Astrocyte (in vitro differentiated cells and primary cell): Measurements from ENCODE around the gene NPW. TPM values are rescaled to one million over a fixed set of nuclear protein-coding genes. Genes with fewer than 3 reads are reported as not detected.

Experiments used
- DNase-seq: peaks from one replicate; pipeline ENCODE4 v3.0.0-alpha.2; 2010; ENCODE audit warnings: low read depth
- FAIRE-seq: peaks from 2 replicates; lab custom pipeline; 2011; peaks lifted over from hg19 to GRCh38; lab: Jason Lieb, UNC
- H2AFZ ChIP-seq: 2 replicates; pipeline ENCODE4 v1.6.0; 2012; ENCODE audit warnings: low read depth, low read length, inconsistent platforms
- H3K27ac ChIP-seq: 2 replicates; pipeline ENCODE4 v1.5.1; 2011; ENCODE audit warnings: low read depth, low read length, inconsistent platforms
- H3K27me3 ChIP-seq: 2 replicates; pipeline ENCODE4 v1.6.0; 2011; ENCODE audit warnings: low read length, inconsistent platforms; ENCODE audit not compliant: insufficient read depth
- H3K36me3 ChIP-seq: 2 replicates; pipeline ENCODE4 v1.5.1; 2011; ENCODE audit warnings: low read length, inconsistent platforms; ENCODE audit not compliant: insufficient read depth
- H3K4me1 ChIP-seq: 2 replicates; pipeline ENCODE4 v1.5.1; 2011; ENCODE audit warnings: low read length, inconsistent platforms; ENCODE audit not compliant: insufficient read depth
- H3K4me2 ChIP-seq: 2 replicates; pipeline ENCODE4 v1.6.0; 2012; ENCODE audit warnings: low read length, inconsistent platforms
- H3K4me3 ChIP-seq: 2 replicates; pipeline ENCODE4 v1.5.1; 2011; ENCODE audit warnings: low read depth, mild to moderate bottlenecking, low read length, inconsistent platforms; ENCODE audit not compliant: insufficient read depth
- H3K79me2 ChIP-seq: 2 replicates; pipeline ENCODE4 v1.6.0; 2012; ENCODE audit warnings: mild to moderate bottlenecking, low read length, inconsistent platforms; ENCODE audit not compliant: insufficient read depth
- H3K9ac ChIP-seq: 2 replicates; pipeline ENCODE4 v1.6.0; 2012; ENCODE audit warnings: mild to moderate bottlenecking, low read length, inconsistent platforms
- H3K9me3 ChIP-seq: 2 replicates; pipeline ENCODE4 v1.5.1; 2012; ENCODE audit warnings: low read depth, mild to moderate bottlenecking, low read length, inconsistent platforms; ENCODE audit not compliant: insufficient read depth
- H4K20me1 ChIP-seq: 2 replicates; pipeline ENCODE4 v1.6.0; 2012; ENCODE audit warnings: low read length, inconsistent platforms; ENCODE audit not compliant: insufficient read depth
- H3K27ac Mint-ChIP-seq: one replicate; pipeline ENCODE4 v1.8.0; 2021; ENCODE audit warnings: mild to moderate bottlenecking, mixed read lengths; ENCODE audit not compliant: unreplicated experiment
- H3K27me3 Mint-ChIP-seq: one replicate; pipeline ENCODE4 v1.8.0; 2021; ENCODE audit warnings: low read depth, mixed read lengths; ENCODE audit not compliant: unreplicated experiment
- H3K36me3 Mint-ChIP-seq: one replicate; pipeline ENCODE4 v1.8.0; 2021; ENCODE audit warnings: low read depth, mixed read lengths; ENCODE audit not compliant: unreplicated experiment
- H3K4me1 Mint-ChIP-seq: one replicate; pipeline ENCODE4 v1.8.0; 2021; ENCODE audit warnings: low read depth, mixed read lengths; ENCODE audit not compliant: unreplicated experiment
- H3K4me3 Mint-ChIP-seq: one replicate; pipeline ENCODE4 v1.8.0; 2021; ENCODE audit warnings: mild to moderate bottlenecking, moderate library complexity, mixed read lengths; ENCODE audit not compliant: unreplicated experiment
- H3K9me3 Mint-ChIP-seq: one replicate; pipeline ENCODE4 v1.8.0; 2021; ENCODE audit warnings: mild to moderate bottlenecking, mixed read lengths; ENCODE audit not compliant: unreplicated experiment
- CTCF ChIP-seq: IDR thresholded peaks from 2 replicates; pipeline ENCODE4 v1.5.1; 2011; ENCODE audit warnings: low read depth, mild to moderate bottlenecking, inconsistent platforms, low read length, moderate library complexity; ENCODE audit not compliant: insufficient read depth
- EZH2 ChIP-seq: IDR thresholded peaks from 2 replicates; pipeline ENCODE4 v1.6.1; 2012; ENCODE audit warnings: mild to moderate bottlenecking, low read length, inconsistent platforms; ENCODE audit not compliant: insufficient read depth
- total RNA-seq: library from RNA; stranded (reverse); gene quantifications from 2 replicates; pipeline ENCODE4 v1.2.1, GENCODE V29; 2021

NPW gene
- total RNA-seq, 1 donor from 2014 or later: 2.1 TPM

- FAIRE-seq (no peak), DNase-seq (no peak)
- Histone ChIP-seq H3K36me3 (peaks cover 6% of the 10 kb centered on the region), H4K20me1 (peaks cover 21% of the 10 kb centered on the region), H3K9ac (no peak overlapping the region), H3K9me3 (no peaks in the 10 kb centered on the region), H3K4me3 (no peak overlapping the region), H3K4me1 (peaks cover 8% of the 10 kb centered on the region), H3K27ac (no peak overlapping the region), H3K4me2 (no peak overlapping the region), H3K79me2 (peaks cover 11% of the 10 kb centered on the region), H2AFZ (no peak overlapping the region), H3K27me3 (no peaks in the 10 kb centered on the region)
- no peaks in the 10 kb centered on the region for H3K9me3 Mint-ChIP-seq
- H3K4me3 Mint-ChIP-seq: no peak overlapping the region
- no peak for TF ChIP-seq EZH2
- TF ChIP-seq CTCF: no peak
- peaks cover 15% of the 10 kb centered on the region for H3K36me3 Mint-ChIP-seq
- no peak overlapping the region for H3K27ac Mint-ChIP-seq
- H3K27me3 Mint-ChIP-seq: no peaks in the 10 kb centered on the region
- H3K4me1 Mint-ChIP-seq: peaks cover 4% of the 10 kb centered on the region
These were observed 33.6 kb downstream of the NPW start for GRCh38 chr16:2053211-2053610.

- DNase-seq (no peak), FAIRE-seq (no peak)
- Mint-ChIP-seq H3K36me3 (peaks cover 15% of the 10 kb centered on the region), H3K4me3 (no peak overlapping the region), H3K4me1 (no peaks in the 10 kb centered on the region), H3K27me3 (no peaks in the 10 kb centered on the region), H3K27ac (no peak overlapping the region), H3K9me3 (no peaks in the 10 kb centered on the region)
- Histone ChIP-seq H4K20me1 (peaks cover 18% of the 10 kb centered on the region), H3K79me2 (peaks cover 4% of the 10 kb centered on the region), H3K4me3 (no peak overlapping the region), H3K4me2 (no peak overlapping the region), H3K9me3 (no peaks in the 10 kb centered on the region), H2AFZ (no peak overlapping the region), H3K4me1 (peaks cover 3% of the 10 kb centered on the region), H3K36me3 (peaks cover 6% of the 10 kb centered on the region), H3K9ac (no peak overlapping the region), H3K27me3 (no peaks in the 10 kb centered on the region), H3K27ac (no peak overlapping the region)
- no peak for TF ChIP-seq CTCF
- no peak for TF ChIP-seq EZH2
These were observed 34.3 kb downstream of the NPW start for GRCh38 chr16:2053897-2054296.

- H3K4me1 Mint-ChIP-seq: no peaks in the 10 kb centered on the region
- Histone ChIP-seq H3K4me2 (no peak overlapping the region), H3K9me3 (no peaks in the 10 kb centered on the region), H4K20me1 (peaks cover 18% of the 10 kb centered on the region), H3K4me3 (no peak overlapping the region), H3K9ac (no peak overlapping the region), H3K4me1 (peaks cover 3% of the 10 kb centered on the region), H3K27me3 (no peaks in the 10 kb centered on the region), H3K79me2 (no peaks in the 10 kb centered on the region), H2AFZ (no peak overlapping the region), H3K27ac (no peak overlapping the region), H3K36me3 (peaks cover 6% of the 10 kb centered on the region)
- no peaks in the 10 kb centered on the region for H3K9me3 Mint-ChIP-seq
- H3K36me3 Mint-ChIP-seq: peaks cover 15% of the 10 kb centered on the region
- H3K27ac Mint-ChIP-seq: no peak overlapping the region
- no peaks in the 10 kb centered on the region for H3K27me3 Mint-ChIP-seq
- TF ChIP-seq EZH2 (no peak), CTCF (no peak)
- FAIRE-seq: no peak
- no peak overlapping the region for H3K4me3 Mint-ChIP-seq
- DNase-seq: no peak
These were observed 35.1 kb downstream of the NPW start for GRCh38 chr16:2054543-2055245.
